GM18868 (cell line): ENCODE results near the gene DCAF12.
A peak's percentile ranks its signal among the peaks of the same experiment; 100 is the strongest.

Experiments
- ATAC-seq: cut with Tn5 transposase; IDR thresholded peaks from one replicate; pipeline ENCODE4 v1.9.1; 2021; ENCODE audit warnings: mild to moderate bottlenecking, moderate library complexity; ENCODE audit not compliant: unreplicated experiment

The DCAF12 gene

GRCh38 chr9:34127035-34127948 lies 794 bp upstream of the DCAF12 start:
- no peak for ATAC-seq

GRCh38 chr9:34125681-34126206 lies 754 bp downstream of the DCAF12 start:
- ATAC-seq = no peak

DNA sequence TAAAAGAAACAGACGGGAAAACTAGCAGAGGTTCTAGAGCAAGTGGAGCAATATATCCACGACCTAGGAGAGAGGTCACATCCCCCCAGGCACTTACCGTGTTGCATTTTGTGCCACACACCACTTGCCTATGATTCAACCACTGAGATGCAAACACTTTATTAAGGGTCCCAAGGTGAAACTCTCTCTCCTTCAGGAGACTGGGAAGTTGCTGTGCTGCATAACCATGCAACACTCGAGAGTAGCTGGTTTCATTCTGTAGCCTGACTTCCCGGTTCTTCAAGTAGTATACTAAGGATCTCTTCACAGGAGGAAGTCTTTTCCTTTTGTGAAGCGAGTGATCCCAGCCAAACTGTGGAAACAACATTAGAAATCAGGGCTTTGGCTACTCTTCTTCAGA lies 1.6 kb downstream of the DCAF12 start:
- no peak for ATAC-seq

GRCh38 chr9:34124099-34124498 lies 2.4 kb downstream of the DCAF12 start:
- no peak for ATAC-seq

GRCh38 chr9:34123682-34124081 lies 2.8 kb downstream of the DCAF12 start:
- ATAC-seq = peak; percentile 53

DNA sequence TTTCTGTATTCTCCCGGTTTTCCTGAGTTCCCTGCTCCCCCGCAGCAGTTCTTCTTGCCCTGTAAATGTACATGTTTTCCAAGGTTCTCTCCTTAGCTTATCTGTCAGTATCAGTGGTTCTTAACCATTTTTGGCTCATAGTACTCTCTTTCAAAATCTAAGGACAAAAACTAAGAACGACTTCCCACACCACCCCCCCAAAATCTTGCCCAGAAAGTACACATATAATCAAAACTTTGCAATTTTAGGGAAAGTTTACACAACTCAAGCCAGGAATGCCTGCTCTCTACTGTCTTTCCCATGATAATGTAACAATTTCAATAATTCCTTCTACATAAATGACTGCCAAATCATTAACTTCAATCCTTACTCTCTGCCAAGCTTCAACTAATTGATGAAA lies 4.5 kb downstream of the DCAF12 start:
- no peak for ATAC-seq

- ATAC-seq = no peak
These were observed 6.8 kb downstream of the DCAF12 start for GRCh38 chr9:34119713-34120112.

DNA sequence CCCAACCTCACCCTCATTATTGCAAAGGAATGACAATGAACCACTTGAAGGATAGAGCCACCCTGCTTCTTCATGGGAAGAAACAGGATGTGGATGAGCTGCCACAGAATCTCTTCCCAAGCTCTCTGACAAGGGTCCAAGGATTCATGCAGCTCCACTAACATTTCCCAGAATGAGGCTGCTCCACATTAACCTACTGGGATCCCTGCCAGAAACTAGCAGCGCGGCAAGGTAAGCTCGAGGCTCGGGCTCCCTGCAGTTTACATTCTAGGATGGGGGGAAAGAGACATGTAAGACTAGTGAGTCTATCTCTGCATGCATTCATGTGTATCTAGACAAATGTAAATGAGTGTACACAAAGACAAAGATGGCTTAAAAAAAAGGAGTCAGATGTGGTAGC lies 12.1 kb downstream of the DCAF12 start:
- ATAC-seq = no peak

DNA sequence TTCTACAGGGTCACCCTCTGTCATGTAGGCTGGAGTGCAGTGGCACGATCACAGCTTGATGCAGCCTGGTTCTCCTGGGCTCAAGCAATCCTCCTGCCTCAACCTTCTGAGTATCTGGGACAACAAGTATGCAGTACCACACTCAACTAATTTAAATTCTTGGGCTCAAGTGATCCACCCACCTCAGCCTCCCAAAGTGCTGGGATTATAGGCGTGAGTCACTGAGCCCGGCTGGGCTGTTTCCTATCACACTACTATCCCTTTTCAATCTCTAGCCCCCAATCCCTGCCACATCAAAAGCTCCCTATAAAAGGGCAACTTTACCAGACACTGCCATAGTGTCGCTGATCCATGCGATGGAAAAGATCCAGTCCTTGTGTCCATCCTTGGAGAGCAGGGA lies 20.4 kb downstream of the DCAF12 start:
- ATAC-seq = no peak

GRCh38 chr9:34102796-34103195 lies 23.7 kb downstream of the DCAF12 start:
- ATAC-seq = no peak

- peak; percentile 65 for ATAC-seq
These were observed 28.2 kb downstream of the DCAF12 start for GRCh38 chr9:34098307-34098706.

- ATAC-seq = peak; percentile 76
These were observed 28.6 kb downstream of the DCAF12 start for GRCh38 chr9:34097865-34098264.

- ATAC-seq = no peak
These were observed 29.7 kb downstream of the DCAF12 start for GRCh38 chr9:34096751-34097150.

DNA sequence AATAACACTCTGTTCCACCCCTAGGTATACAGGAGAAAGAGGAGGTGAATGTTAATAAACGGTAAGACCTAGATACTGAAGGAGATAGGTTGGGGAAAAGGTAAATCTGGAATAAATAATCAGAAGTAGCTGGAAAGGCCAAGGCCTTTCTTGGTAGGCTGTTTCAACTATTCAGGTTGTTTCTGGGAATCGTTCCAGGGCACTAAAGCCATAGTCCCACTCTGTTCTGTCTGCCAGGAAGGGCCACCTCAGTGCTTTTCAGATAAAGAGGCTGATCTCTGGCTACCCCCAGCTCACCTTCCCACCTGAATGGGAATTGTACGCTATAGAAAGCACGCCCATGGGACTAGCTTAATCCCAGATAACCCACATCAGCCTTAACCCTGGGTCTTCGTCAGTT lies 32.9 kb downstream of the DCAF12 start:
- no peak for ATAC-seq

GRCh38 chr9:34089311-34089710 lies 37.2 kb downstream of the DCAF12 start:
- no peak for ATAC-seq

GRCh38 chr9:34087370-34087769 lies 39.1 kb downstream of the DCAF12 start:
- no peak for ATAC-seq

DNA sequence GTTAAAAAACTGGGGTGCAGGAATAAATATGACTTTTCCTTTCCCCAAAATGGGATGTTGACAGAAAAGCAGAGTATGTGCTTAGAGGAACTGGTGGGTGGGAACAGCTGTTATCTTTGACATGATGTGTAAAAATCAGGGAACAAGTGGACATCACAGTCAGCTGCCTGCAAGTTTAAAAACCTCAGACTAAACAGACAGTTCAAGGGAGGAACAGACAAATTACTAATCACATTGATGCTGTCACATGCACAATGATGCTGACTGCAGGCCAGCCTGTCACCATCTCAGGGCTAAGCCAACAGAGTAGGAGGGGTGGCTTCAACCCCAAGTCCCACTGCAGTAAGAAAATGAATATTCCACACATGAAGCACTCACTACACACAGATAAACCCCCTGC lies 39.6 kb downstream of the DCAF12 start:
- ATAC-seq = no peak

DNA sequence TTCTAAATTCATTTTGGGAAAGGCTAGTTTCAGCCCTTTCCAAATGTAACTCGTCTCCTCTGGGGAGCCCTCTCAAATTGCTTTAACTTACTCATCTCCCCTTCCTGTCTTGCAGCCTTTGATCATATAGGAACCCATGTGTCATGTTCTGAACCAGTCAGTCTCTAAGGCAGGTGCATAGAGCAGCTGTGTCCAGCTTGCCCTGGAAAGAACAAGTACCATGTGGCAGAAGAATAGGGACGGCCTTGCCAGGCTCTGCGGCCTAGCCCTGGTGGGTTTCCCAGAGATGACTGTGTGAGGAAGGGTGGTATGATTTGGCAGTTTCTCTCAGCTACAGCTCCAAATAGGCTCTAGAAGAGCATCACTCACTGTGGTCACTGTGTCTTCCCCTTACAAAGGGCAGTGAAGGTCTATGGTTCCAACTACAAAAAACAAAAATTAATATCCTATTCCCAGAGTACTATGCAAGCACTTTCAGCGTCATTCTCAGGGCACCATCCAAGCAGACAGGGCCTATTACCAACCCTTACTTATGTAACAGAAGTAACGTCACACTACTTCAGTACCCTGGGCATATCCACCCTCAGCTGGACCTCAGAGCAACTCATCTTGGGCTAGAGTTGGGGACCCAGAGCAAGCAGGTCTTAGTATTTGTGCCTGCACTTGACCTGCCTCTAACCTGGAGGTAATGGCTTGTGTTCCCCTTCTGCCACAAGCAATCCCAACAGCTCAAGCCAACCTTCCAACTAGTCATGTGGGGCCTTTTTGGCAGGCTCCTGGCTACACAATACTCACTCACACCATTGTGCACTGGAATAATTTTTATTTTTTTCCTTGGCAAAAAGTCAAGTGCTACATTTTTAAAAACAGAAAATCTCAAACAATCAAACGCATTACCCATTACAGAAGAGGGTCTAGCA lies 40.7 kb downstream of the DCAF12 start:
- no peak for ATAC-seq

GRCh38 chr9:34084562-34084961 lies 41.9 kb downstream of the DCAF12 start:
- no peak for ATAC-seq

DNA sequence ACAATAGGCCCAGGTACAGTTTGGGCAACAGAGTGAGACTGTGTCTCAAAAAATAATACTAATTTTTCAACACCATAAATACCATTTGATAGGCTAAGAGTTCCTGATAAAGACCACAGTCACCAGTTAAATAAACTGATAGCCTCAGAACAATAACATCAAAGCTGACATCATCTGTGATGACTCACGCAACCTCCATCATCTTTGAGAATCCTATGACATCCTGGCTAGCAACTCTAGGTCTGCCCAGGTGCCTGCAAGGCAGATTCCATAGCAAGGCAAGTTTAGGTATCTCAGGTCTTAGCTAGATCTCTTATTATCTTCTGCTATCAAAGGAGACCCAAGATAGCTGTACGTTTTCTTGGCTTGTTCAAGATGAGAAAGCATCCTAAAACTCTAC lies 47.3 kb downstream of the DCAF12 start:
- ATAC-seq = no peak

DNA sequence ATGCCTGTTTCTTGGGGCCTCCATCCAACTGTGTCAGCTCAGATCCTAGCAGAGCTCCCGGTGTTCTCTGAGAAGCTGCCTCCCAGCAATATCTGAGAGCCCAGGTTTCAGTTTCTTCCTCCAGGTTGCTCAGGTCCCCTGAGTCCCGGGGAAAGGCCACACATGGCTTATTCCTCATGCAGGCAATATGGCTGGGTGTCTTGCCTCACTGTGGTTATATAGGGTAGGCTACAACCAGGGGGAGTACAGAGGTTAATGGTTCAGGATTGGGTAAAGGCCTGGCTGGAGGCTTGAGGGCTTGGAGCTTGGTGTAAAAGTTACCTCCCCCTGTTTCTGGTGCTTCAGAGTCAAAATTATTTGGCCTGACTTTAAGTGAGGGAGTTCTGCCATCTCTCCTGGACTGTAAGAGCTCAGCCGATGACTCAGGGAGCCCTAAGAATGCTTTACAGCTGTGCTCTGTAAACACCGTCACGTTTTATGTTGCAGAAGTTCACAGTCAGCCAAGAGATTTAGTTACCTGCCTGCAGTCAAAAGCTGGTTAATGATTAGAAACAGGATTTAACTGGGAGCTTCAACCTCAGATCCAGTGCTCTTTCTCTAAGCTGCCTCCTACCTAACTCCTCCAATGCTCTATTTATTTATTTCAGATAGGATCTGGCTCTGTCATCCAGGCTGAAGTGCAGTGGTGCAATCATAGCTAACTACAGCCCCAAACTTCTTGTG lies 53.5 kb downstream of the DCAF12 start:
- ATAC-seq = no peak
